OCI-LY7 (cell line): ENCODE results near the gene EEF1A2. TPM values are rescaled to one million over a fixed set of nuclear protein-coding genes. Genes with fewer than 3 reads are reported as not detected.

ENCODE experiments used
- BruUV-seq: library from RNA; stranded (reverse); fragments of 400-500 nt; replicated peaks from 2 replicates; lab custom pipeline; 2021; lab: Mats Ljungman, UMichigan
- CTCF ChIA-PET: fragments of 300-600 bp; sonication (Branson Sonifier 250); formaldehyde crosslinking; loops from one replicate; lab custom pipeline; 2022; ENCODE audit warnings: antibody characterized with exemption; ENCODE audit not compliant: unreplicated experiment; lab: Charles Lee
- POLR2A ChIA-PET: fragments of 300-600 bp; sonication (Branson Sonifier 250); formaldehyde crosslinking; loops from one replicate; lab custom pipeline; 2022; ENCODE audit warnings: antibody characterized with exemption; lab: Charles Lee
- DNase-seq: peaks from one replicate; pipeline ENCODE4 v3.0.0-alpha.2; 2015; ENCODE audit warnings: low spot score
- H2AFZ ChIP-seq: fragments of 200-600 bp; sonication (generic), shearing (Covaris generic); 2 replicates; pipeline ENCODE4 v1.6.1; 2014; ENCODE audit warnings: mild to moderate bottlenecking, antibody characterized with exemption, low read length, moderate library complexity
- H3K27ac ChIP-seq: fragments of 200-600 bp; sonication (generic); 2 replicates; pipeline ENCODE4 v1.5.1; 2014; ENCODE audit warnings: mixed run types, low read depth, mild to moderate bottlenecking, moderate library complexity, low read length, inconsistent platforms; ENCODE audit not compliant: poor library complexity, severe bottlenecking
- H3K36me3 ChIP-seq: fragments of 200-600 bp; sonication (generic); 2 replicates; pipeline ENCODE4 v1.6.1; 2014; ENCODE audit warnings: mild to moderate bottlenecking, antibody characterized with exemption, low read length, moderate library complexity, mixed read lengths; ENCODE audit not compliant: insufficient read depth
- H3K4me1 ChIP-seq: fragments of 200-600 bp; sonication (generic); 2 replicates; pipeline ENCODE4 v1.5.1; 2014; ENCODE audit warnings: mild to moderate bottlenecking, low read length; ENCODE audit not compliant: insufficient read depth, poor library complexity, severe bottlenecking
- H3K4me2 ChIP-seq: fragments of 200-600 bp; sonication (generic); 2 replicates; pipeline ENCODE4 v1.6.1; 2014; ENCODE audit warnings: mild to moderate bottlenecking, low read length
- H3K4me3 ChIP-seq: fragments of 200-600 bp; sonication (generic); 2 replicates; pipeline ENCODE4 v1.5.1; 2014; ENCODE audit warnings: mild to moderate bottlenecking, low read depth, low read length; ENCODE audit not compliant: poor library complexity, severe bottlenecking
- H3K79me2 ChIP-seq: fragments of 200-600 bp; sonication (generic); 2 replicates; pipeline ENCODE4 v1.6.1; 2016; ENCODE audit warnings: low read depth, mild to moderate bottlenecking, low read length, moderate library complexity, mixed read lengths; ENCODE audit not compliant: insufficient read depth
- H3K9me2 ChIP-seq: fragments of 200-600 bp; sonication (generic); 2 replicates; pipeline ENCODE4 v1.6.1; 2016; ENCODE audit warnings: mild to moderate bottlenecking, low read length, mixed read lengths; ENCODE audit not compliant: insufficient read depth
- H3K9me3 ChIP-seq: fragments of 200-600 bp; sonication (generic); 2 replicates; pipeline ENCODE4 v1.6.1; 2014; ENCODE audit warnings: mild to moderate bottlenecking, mixed run types, low read length, mixed read lengths
- H4K20me1 ChIP-seq: fragments of 200-600 bp; sonication (generic); 2 replicates; pipeline ENCODE4 v1.6.1; 2014; ENCODE audit warnings: mild to moderate bottlenecking, antibody characterized with exemption, low read length, moderate library complexity, mixed read lengths; ENCODE audit not compliant: insufficient read depth
- CTCF ChIP-seq: fragments of 200-600 bp; sonication (generic); conservative IDR thresholded peaks from 2 replicates; pipeline ENCODE4 v1.5.1; 2014; ENCODE audit warnings: mild to moderate bottlenecking, antibody characterized with exemption, low read length, moderate library complexity, mixed read lengths
- EZH2phosphoT487 ChIP-seq: fragments of 200-600 bp; sonication (generic); IDR thresholded peaks from 2 replicates; pipeline ENCODE4 v1.6.1; 2018; ENCODE audit warnings: low read depth, borderline replicate concordance, mild to moderate bottlenecking, mixed run types, antibody characterized with exemption, low read length, moderate library complexity, mixed read lengths
- intact Hi-C: fragments of 100-400 bp; cut with micrococcal nuclease; formaldehyde crosslinking; loops from one replicate; pipeline ENCODE4 v1.10.0; 2022; ENCODE audit not compliant: unreplicated experiment
- total RNA-seq, 2 experiments: library from RNA; depleted of rRNA in 1 of 2; stranded (reverse); fragments of >200 nt in 1 of 2; shearing (Covaris generic) in 1 of 2; gene quantifications; 2 replicates each; pipeline ENCODE4 v1.2.3, GENCODE V29; 2014 to 2022

The EEF1A2 gene
- total RNA-seq, 2 experiments from 2014 or later = 0.22 TPM; not detected in 1

GRCh38 chr20:63454731-63455567, 43.9 kb downstream of the EEF1A2 start:
- Histone ChIP-seq H4K20me1 (no peaks in the 10 kb centered on the region), H3K9me2 (no peaks in the 10 kb centered on the region), H2AFZ (no peak overlapping the region), H3K4me1 (no peaks in the 10 kb centered on the region), H3K9me3 (no peaks in the 10 kb centered on the region), H3K36me3 (no peaks in the 10 kb centered on the region), H3K27ac (no peak overlapping the region), H3K79me2 (no peaks in the 10 kb centered on the region), H3K4me2 (no peak overlapping the region), H3K4me3 (no peak overlapping the region)
- POLR2A ChIA-PET = interaction anchor here (0.6 kb wide), 1 partner anchor 517 kb away, joined by 3 read pairs; no protein-coding TSS in a partner anchor
- BruUV-seq = no TSS peak
- DNase-seq = no peak
- intact Hi-C loops = no loop called here
- TF ChIP-seq CTCF (no peak), EZH2phosphoT487 (no peak)
- CTCF ChIA-PET = no interaction called here

GRCh38 chr20:63452821-63453523, 45.9 kb downstream of the EEF1A2 start:
- Histone ChIP-seq H3K4me2 (no peak overlapping the region), H3K79me2 (no peaks in the 10 kb centered on the region), H3K9me2 (no peaks in the 10 kb centered on the region), H3K4me3 (no peak overlapping the region), H4K20me1 (no peaks in the 10 kb centered on the region), H3K4me1 (no peaks in the 10 kb centered on the region), H3K9me3 (no peaks in the 10 kb centered on the region), H3K36me3 (no peaks in the 10 kb centered on the region), H2AFZ (no peak overlapping the region), H3K27ac (no peak overlapping the region)
- ChIA-PET POLR2A (no interaction called here), CTCF (no interaction called here)
- no peak for DNase-seq
- intact Hi-C loops = no loop called here
- BruUV-seq = no TSS peak
- no peak for TF ChIP-seq CTCF
- no peak for TF ChIP-seq EZH2phosphoT487
